HepG2 (cell line): Measurements from ENCODE around the gene TCAF1. TPM values are rescaled to one million over a fixed set of nuclear protein-coding genes. Genes with fewer than 3 reads are reported as not detected.

ENCODE experiments used
- ATF4 ChIP-seq, 2 experiments: fragments of 450-650 bp in 1 of 2; sonication (generic) in 1 of 2; formaldehyde crosslinking; IDR thresholded peaks; 2 replicates each; pipeline versions ENCODE4 v1.5.0 to v1.8.0; 2020 to 2022; ENCODE audit warnings: mild to moderate bottlenecking in 1 of 2, missing genetic modification reagents in 1 of 2
- ATRX ChIP-seq: sonication (generic); formaldehyde crosslinking; IDR thresholded peaks from 2 replicates; pipeline ENCODE4 v1.4.0; 2020; ENCODE audit warnings: missing genetic modification reagents, borderline replicate concordance
- HOXA7 ChIP-seq: sonication (generic); formaldehyde crosslinking; IDR thresholded peaks from 2 replicates; pipeline ENCODE4 v1.8.1; 2022; ENCODE audit warnings: mild to moderate bottlenecking, missing genetic modification reagents, moderate library complexity
- JARID2 ChIP-seq: sonication (generic); formaldehyde crosslinking; IDR thresholded peaks from 2 replicates; pipeline ENCODE4 v1.8.1; 2023; ENCODE audit warnings: missing genetic modification reagents, inconsistent platforms; ENCODE audit not compliant: insufficient replicate concordance
- MAFF ChIP-seq: IDR thresholded peaks from 2 replicates; pipeline ENCODE4 v1.6.1; 2011; ENCODE audit warnings: low read depth, low read length, improper control_type of control experiment
- RBM39 ChIP-seq: fragments of 200-400 bp; formaldehyde crosslinking; IDR thresholded peaks from one replicate; pipeline ENCODE4 v1.6.1; 2018; ENCODE audit warnings: antibody characterized with exemption, mild to moderate bottlenecking, low read depth, low read length; ENCODE audit not compliant: poor library complexity, severe bottlenecking
- SPEN ChIP-seq: sonication (generic); formaldehyde crosslinking; IDR thresholded peaks from 2 replicates; pipeline ENCODE4 v1.5.1; 2020; ENCODE audit warnings: low read depth, mild to moderate bottlenecking, missing genetic modification reagents
- TBP ChIP-seq: sonication (generic); formaldehyde crosslinking; IDR thresholded peaks from 2 replicates; pipeline ENCODE4 v1.5.0; 2020; ENCODE audit warnings: missing genetic modification reagents
- TOPORS ChIP-seq: sonication (generic); formaldehyde crosslinking; IDR thresholded peaks from 2 replicates; pipeline ENCODE4 v1.8.0; 2023; ENCODE audit warnings: mild to moderate bottlenecking, missing genetic modification reagents
- TSC22D2 ChIP-seq: sonication (generic); formaldehyde crosslinking; IDR thresholded peaks from 2 replicates; pipeline ENCODE4 v1.5.1; 2020; ENCODE audit warnings: missing genetic modification reagents, mild to moderate bottlenecking, borderline replicate concordance
- ZBTB38 ChIP-seq: sonication (generic); formaldehyde crosslinking; IDR thresholded peaks from 2 replicates; pipeline ENCODE4 v1.5.1; 2020; ENCODE audit warnings: mild to moderate bottlenecking, missing genetic modification reagents
- ZNF24 ChIP-seq: fragments of 450-650 bp; IDR thresholded peaks from 2 replicates; pipeline ENCODE4 v1.6.1; 2017; ENCODE audit warnings: antibody characterized with exemption, mild to moderate bottlenecking
- ZNF570 ChIP-seq: sonication (generic); formaldehyde crosslinking; IDR thresholded peaks from 2 replicates; pipeline ENCODE4 v1.4.0; 2020; ENCODE audit warnings: mild to moderate bottlenecking, missing genetic modification reagents, borderline replicate concordance
- ZNF598 ChIP-seq: sonication (generic); formaldehyde crosslinking; IDR thresholded peaks from 2 replicates; pipeline ENCODE4 v1.5.1; 2020; ENCODE audit warnings: mild to moderate bottlenecking, missing genetic modification reagents, borderline replicate concordance
- ZNF780A ChIP-seq: sonication (generic); formaldehyde crosslinking; IDR thresholded peaks from 2 replicates; pipeline ENCODE4 v1.8.0; 2022; ENCODE audit warnings: mild to moderate bottlenecking, missing genetic modification reagents, moderate library complexity
- ZNF816 ChIP-seq: sonication (generic); formaldehyde crosslinking; IDR thresholded peaks from 2 replicates; pipeline ENCODE4 v1.8.0; 2022; ENCODE audit warnings: missing genetic modification reagents, mild to moderate bottlenecking, borderline replicate concordance
- polyA plus RNA-seq, 8 experiments: library from polyadenylated mRNA; depleted of rRNA in 3 of 8; stranded (reverse) in 7 of 8; unstranded in 1 of 8; fragments of >200 nt; fragmentation: Illumina TruSeq in 4 of 8; extraction: Trizol in 4 of 8; gene quantifications; 2 replicates each; pipeline versions ENCODE4 v1.2.1 to v1.2.3, GENCODE V29; 2011 to 2016; ENCODE audit warnings: low read depth in 4 of 8, missing spikeins in 1 of 8, mixed read lengths in 1 of 8; ENCODE audit not compliant: insufficient read depth in 1 of 8
- total RNA-seq, 5 experiments: library from RNA; depleted of rRNA; stranded (reverse); fragments of >200 nt; fragmentation: Illumina TruSeq; extraction: Trizol; gene quantifications; 2 replicates each; pipeline ENCODE4 v1.2.3, GENCODE V29; 2016; ENCODE audit warnings: low read depth in 1 of 5
- TF ChIP-seq, protein P1 (sequence below): sonication (generic); formaldehyde crosslinking; conservative IDR thresholded peaks from 2 replicates; pipeline ENCODE4 v1.8.0; 2022; ENCODE audit warnings: mild to moderate bottlenecking, moderate library complexity, missing genetic modification reagents
- TF ChIP-seq, protein P2 (sequence below): sonication (generic); formaldehyde crosslinking; IDR thresholded peaks from 2 replicates; pipeline ENCODE4 v1.4.0; 2020; ENCODE audit warnings: mild to moderate bottlenecking, missing genetic modification reagents
- TF ChIP-seq, protein P3 (sequence below): sonication (generic); formaldehyde crosslinking; conservative IDR thresholded peaks from 2 replicates; pipeline ENCODE4 v1.8.0; 2022; ENCODE audit warnings: low read depth, missing genetic modification reagents
- TF ChIP-seq, protein P4 (sequence below): sonication (generic); formaldehyde crosslinking; IDR thresholded peaks from 2 replicates; pipeline ENCODE4 v1.9.0; 2021; ENCODE audit warnings: missing genetic modification reagents, mild to moderate bottlenecking, borderline replicate concordance

TCAF1 gene
- total and polyA plus RNA-seq, 2 of the 13 experiments (the other 11 are each of a cell fraction or from before 2014, with no cell fraction given): 36.2 to 101 TPM

DNA sequence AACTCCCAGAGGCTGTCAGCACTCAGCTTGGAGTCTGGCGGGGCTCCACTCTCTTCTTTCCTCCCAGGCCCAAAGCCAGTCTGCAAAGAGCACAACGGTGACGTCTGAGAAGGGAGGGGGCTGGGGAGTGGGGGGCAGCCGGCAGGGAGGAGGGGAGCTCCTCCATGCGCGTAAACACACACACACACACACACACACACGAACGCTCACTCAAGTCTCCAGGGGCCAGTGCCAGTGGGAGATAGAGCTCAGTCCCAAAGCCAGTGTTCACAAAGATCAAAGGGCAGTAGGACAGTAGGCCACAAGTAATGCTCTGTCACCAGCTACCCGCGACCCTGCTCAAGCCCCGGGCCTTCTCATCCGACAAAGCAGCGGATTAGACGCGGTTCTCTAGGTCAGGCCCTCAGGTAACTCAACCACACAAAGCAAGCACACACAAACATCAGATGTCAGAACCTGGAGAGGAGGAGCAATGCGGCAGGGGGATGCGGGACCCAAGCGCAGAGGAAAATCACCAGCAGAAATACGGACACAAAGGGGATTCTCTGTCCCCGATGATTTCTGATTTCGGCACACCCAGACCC is 19.9 kb downstream of the TCAF1 start (continued):
- TF ChIP-seq ZNF24 (no peak), ATF4 (CRISPR knock-in tag; IDR thresholded peaks at IDR 0.05) (no peak), ZNF570 (no peak), TOPORS (no peak), ATRX (CRISPR knock-in tag) (no peak), TBP (no peak), ZNF598 (no peak), RBM39 (peak; percentile 42), ZNF816 (CRISPR knock-in tag) (no peak), ZNF780A (CRISPR knock-in tag) (no peak), HOXA7 (no peak), ZBTB38 (CRISPR knock-in tag) (0 out of 2 replicates have a peak, but pooled peaks have one; percentile 61), SPEN (CRISPR knock-in tag) (peak; percentile 66; the same call in 1 of the 2 replicates), JARID2 (CRISPR knock-in tag) (no peak), TSC22D2 (CRISPR knock-in tag) (no peak), MAFF (no peak)
- TF ChIP-seq, protein P1, sequence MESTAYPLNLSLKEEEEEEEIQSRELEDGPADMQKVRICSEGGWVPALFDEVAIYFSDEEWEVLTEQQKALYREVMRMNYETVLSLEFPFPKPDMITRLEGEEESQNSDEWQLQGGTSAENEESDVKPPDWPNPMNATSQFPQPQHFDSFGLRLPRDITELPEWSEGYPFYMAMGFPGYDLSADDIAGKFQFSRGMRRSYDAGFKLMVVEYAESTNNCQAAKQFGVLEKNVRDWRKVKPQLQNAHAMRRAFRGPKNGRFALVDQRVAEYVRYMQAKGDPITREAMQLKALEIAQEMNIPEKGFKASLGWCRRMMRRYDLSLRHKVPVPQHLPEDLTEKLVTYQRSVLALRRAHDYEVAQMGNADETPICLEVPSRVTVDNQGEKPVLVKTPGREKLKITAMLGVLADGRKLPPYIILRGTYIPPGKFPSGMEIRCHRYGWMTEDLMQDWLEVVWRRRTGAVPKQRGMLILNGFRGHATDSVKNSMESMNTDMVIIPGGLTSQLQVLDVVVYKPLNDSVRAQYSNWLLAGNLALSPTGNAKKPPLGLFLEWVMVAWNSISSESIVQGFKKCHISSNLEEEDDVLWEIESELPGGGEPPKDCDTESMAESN (CRISPR knock-in tag): no peak
- TF ChIP-seq, protein P2, sequence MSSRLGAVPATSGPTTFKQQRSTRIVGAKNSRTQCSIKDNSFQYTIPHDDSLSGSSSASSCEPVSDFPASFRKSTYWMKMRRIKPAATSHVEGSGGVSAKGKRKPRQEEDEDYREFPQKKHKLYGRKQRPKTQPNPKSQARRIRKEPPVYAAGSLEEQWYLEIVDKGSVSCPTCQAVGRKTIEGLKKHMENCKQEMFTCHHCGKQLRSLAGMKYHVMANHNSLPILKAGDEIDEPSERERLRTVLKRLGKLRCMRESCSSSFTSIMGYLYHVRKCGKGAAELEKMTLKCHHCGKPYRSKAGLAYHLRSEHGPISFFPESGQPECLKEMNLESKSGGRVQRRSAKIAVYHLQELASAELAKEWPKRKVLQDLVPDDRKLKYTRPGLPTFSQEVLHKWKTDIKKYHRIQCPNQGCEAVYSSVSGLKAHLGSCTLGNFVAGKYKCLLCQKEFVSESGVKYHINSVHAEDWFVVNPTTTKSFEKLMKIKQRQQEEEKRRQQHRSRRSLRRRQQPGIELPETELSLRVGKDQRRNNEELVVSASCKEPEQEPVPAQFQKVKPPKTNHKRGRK (CRISPR knock-in tag): no peak
- TF ChIP-seq, protein P3, sequence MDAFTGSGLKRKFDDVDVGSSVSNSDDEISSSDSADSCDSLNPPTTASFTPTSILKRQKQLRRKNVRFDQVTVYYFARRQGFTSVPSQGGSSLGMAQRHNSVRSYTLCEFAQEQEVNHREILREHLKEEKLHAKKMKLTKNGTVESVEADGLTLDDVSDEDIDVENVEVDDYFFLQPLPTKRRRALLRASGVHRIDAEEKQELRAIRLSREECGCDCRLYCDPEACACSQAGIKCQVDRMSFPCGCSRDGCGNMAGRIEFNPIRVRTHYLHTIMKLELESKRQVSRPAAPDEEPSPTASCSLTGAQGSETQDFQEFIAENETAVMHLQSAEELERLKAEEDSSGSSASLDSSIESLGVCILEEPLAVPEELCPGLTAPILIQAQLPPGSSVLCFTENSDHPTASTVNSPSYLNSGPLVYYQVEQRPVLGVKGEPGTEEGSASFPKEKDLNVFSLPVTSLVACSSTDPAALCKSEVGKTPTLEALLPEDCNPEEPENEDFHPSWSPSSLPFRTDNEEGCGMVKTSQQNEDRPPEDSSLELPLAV: no peak
- TF ChIP-seq, protein P4, sequence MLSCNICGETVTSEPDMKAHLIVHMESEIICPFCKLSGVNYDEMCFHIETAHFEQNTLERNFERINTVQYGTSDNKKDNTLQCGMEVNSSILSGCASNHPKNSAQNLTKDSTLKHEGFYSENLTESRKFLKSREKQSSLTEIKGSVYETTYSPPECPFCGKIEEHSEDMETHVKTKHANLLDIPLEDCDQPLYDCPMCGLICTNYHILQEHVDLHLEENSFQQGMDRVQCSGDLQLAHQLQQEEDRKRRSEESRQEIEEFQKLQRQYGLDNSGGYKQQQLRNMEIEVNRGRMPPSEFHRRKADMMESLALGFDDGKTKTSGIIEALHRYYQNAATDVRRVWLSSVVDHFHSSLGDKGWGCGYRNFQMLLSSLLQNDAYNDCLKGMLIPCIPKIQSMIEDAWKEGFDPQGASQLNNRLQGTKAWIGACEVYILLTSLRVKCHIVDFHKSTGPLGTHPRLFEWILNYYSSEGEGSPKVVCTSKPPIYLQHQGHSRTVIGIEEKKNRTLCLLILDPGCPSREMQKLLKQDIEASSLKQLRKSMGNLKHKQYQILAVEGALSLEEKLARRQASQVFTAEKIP (CRISPR knock-in tag): no peak
